ENCODE measurements around the gene CD24.
A peak's percentile ranks its signal among the peaks of the same experiment; 100 is the strongest.

CD24 gene

GRCh38 chr6:107019047-107019446 is 44.5 kb upstream of the CD24 start:
- H2BK5ac ChIP-seq (ENCODE audit: low read depth, low read length, poor library complexity, severe bottlenecking), result no peak overlapping the region
- no peak overlapping the region for H2BK12ac ChIP-seq (ENCODE audit: low read length in 2 of 2)
- H3K23ac ChIP-seq (ENCODE audit: low read length in 2 of 2), result no peak overlapping the region
- 96% methylated on average over 5 of the region's 5 CpGs for WGBS
- H3K4me2 ChIP-seq (ENCODE audit: low read length, poor library complexity, severe bottlenecking), result no peak overlapping the region
- no peak overlapping the region for H3K4ac ChIP-seq (ENCODE audit: low read depth in 1 of 2, low read length in 2 of 2)
- H2AFZ ChIP-seq (ENCODE audit: low read depth, low read length), result no peak overlapping the region
- no peak overlapping the region for H2BK120ac ChIP-seq (ENCODE audit: low read depth, low read length)
- DNase-seq, result no peak
- H2AK5ac ChIP-seq (ENCODE audit: low read length, severe bottlenecking), result no peak overlapping the region
- no peak overlapping the region for H2BK15ac ChIP-seq (ENCODE audit: low read depth, poor library complexity, severe bottlenecking)
- no peaks in the 10 kb centered on the region for H3K4me1 ChIP-seq (ENCODE audit: control insufficient read depth, insufficient read depth, low read depth, low read length)
- no peak overlapping the region for H3K14ac ChIP-seq (ENCODE audit: low read length in 2 of 2)
- H3K9me3 ChIP-seq (ENCODE audit: control insufficient read depth, low read length), result no peaks in the 10 kb centered on the region
- H3K9ac ChIP-seq (ENCODE audit: low read length), result no peak overlapping the region
- H3K27ac ChIP-seq (ENCODE audit: low read length, poor library complexity, severe bottlenecking), result no peak overlapping the region
- H4K8ac ChIP-seq (ENCODE audit: low read length), result no peak overlapping the region
- H4K91ac ChIP-seq (ENCODE audit: low read length), result no peak overlapping the region
- peaks cover 4 to 6% of the 10 kb centered on the region in 2 experiments for H3K27me3 ChIP-seq (ENCODE audit: control insufficient read depth in 1 of 2, insufficient read depth in 1 of 2, low read length in 2 of 2)
- H3K79me1 ChIP-seq (replicated peaks; ENCODE audit: low read length, poor library complexity, severe bottlenecking), result no peaks in the 10 kb centered on the region
- no peaks in the 10 kb centered on the region for H3K36me3 ChIP-seq (ENCODE audit: control insufficient read depth in 1 of 2, insufficient read depth in 2 of 2, low read depth in 1 of 2, low read length in 2 of 2)
- H3K18ac ChIP-seq (ENCODE audit: low read depth in 1 of 2, low read length in 2 of 2), result no peak overlapping the region
- H3K4me3 ChIP-seq (ENCODE audit: insufficient read depth in 1 of 2, low read depth in 1 of 2, low read length in 2 of 2), result no peak overlapping the region

- no peak overlapping the region for H2AFZ ChIP-seq (ENCODE audit: low read depth, low read length)
- H3K4me1 ChIP-seq (ENCODE audit: control insufficient read depth, insufficient read depth, low read depth, low read length), result no peaks in the 10 kb centered on the region
- H4K8ac ChIP-seq (ENCODE audit: low read length), result no peak overlapping the region
- no peak overlapping the region for H3K4me2 ChIP-seq (ENCODE audit: low read length, poor library complexity, severe bottlenecking)
- no peaks in the 10 kb centered on the region for H3K36me3 ChIP-seq (ENCODE audit: control insufficient read depth in 1 of 2, insufficient read depth in 2 of 2, low read depth in 1 of 2, low read length in 2 of 2)
- DNase-seq, result no peak
- H2BK120ac ChIP-seq (ENCODE audit: low read depth, low read length), result no peak overlapping the region
- no peak overlapping the region for H3K9ac ChIP-seq (ENCODE audit: low read length)
- no peak overlapping the region for H3K14ac ChIP-seq (ENCODE audit: low read length in 2 of 2)
- no peak overlapping the region for H2BK12ac ChIP-seq (ENCODE audit: low read length in 2 of 2)
- H3K4me3 ChIP-seq (ENCODE audit: insufficient read depth in 1 of 2, low read depth in 1 of 2, low read length in 2 of 2), result no peak overlapping the region
- no peak overlapping the region for H2BK5ac ChIP-seq (ENCODE audit: low read depth, low read length, poor library complexity, severe bottlenecking)
- no peak overlapping the region for H3K18ac ChIP-seq (ENCODE audit: low read depth in 1 of 2, low read length in 2 of 2)
- WGBS, result 88% methylated on average over 2 of the region's 2 CpGs
- H4K91ac ChIP-seq (ENCODE audit: low read length), result no peak overlapping the region
- no peak overlapping the region for H3K27ac ChIP-seq (ENCODE audit: low read length, poor library complexity, severe bottlenecking)
- H2BK15ac ChIP-seq (ENCODE audit: low read depth, poor library complexity, severe bottlenecking), result no peak overlapping the region
- no peaks in the 10 kb centered on the region for H3K9me3 ChIP-seq (ENCODE audit: control insufficient read depth, low read length)
- H3K23ac ChIP-seq (ENCODE audit: low read length in 2 of 2), result no peak overlapping the region
- H3K27me3 ChIP-seq (ENCODE audit: control insufficient read depth in 1 of 2, insufficient read depth in 1 of 2, low read length in 2 of 2), result peaks cover 5 to 14% of the 10 kb centered on the region in 2 experiments
- no peak overlapping the region for H3K4ac ChIP-seq (ENCODE audit: low read depth in 1 of 2, low read length in 2 of 2)
- H3K79me1 ChIP-seq (replicated peaks; ENCODE audit: low read length, poor library complexity, severe bottlenecking), result no peaks in the 10 kb centered on the region
- H2AK5ac ChIP-seq (ENCODE audit: low read length, severe bottlenecking), result no peak overlapping the region
These were observed 35.0 kb upstream of the CD24 start for GRCh38 chr6:107009499-107009898.

GRCh38 chr6:106997392-106998158 is 23.0 kb upstream of the CD24 start:
- Histone ChIP-seq H3K9ac (ENCODE audit: low read length) (peak overlapping the region; percentile 35), H2AK5ac (ENCODE audit: low read length, severe bottlenecking) (no peak overlapping the region), H3K27ac (ENCODE audit: low read length, poor library complexity, severe bottlenecking) (no peak overlapping the region), H3K9me3 (ENCODE audit: control insufficient read depth, low read length) (no peaks in the 10 kb centered on the region), H2BK120ac (ENCODE audit: low read depth, low read length) (no peak overlapping the region), H3K4me3 (ENCODE audit: insufficient read depth in 1 of 2, low read depth in 1 of 2, low read length in 2 of 2) (no peak overlapping the region), H2BK15ac (ENCODE audit: low read depth, poor library complexity, severe bottlenecking) (no peak overlapping the region), H3K4me1 (ENCODE audit: control insufficient read depth, insufficient read depth, low read depth, low read length) (peaks cover 2% of the 10 kb centered on the region), H3K79me1 (replicated peaks; ENCODE audit: low read length, poor library complexity, severe bottlenecking) (no peaks in the 10 kb centered on the region), H3K36me3 (ENCODE audit: control insufficient read depth in 1 of 2, insufficient read depth in 2 of 2, low read depth in 1 of 2, low read length in 2 of 2) (no peaks in the 10 kb centered on the region), H3K4ac (ENCODE audit: low read depth in 1 of 2, low read length in 2 of 2) (no peak overlapping the region), H4K91ac (ENCODE audit: low read length) (no peak overlapping the region), H2BK12ac (ENCODE audit: low read length in 2 of 2) (no peak overlapping the region), H3K27me3 (ENCODE audit: control insufficient read depth in 1 of 2, insufficient read depth in 1 of 2, low read length in 2 of 2) (peaks cover 0 to 3% of the 10 kb centered on the region in 2 experiments), H3K14ac (ENCODE audit: low read length in 2 of 2) (peak overlapping the region in 1 of 2 experiments; percentile 55), H2BK5ac (ENCODE audit: low read depth, low read length, poor library complexity, severe bottlenecking) (no peak overlapping the region), H3K4me2 (ENCODE audit: low read length, poor library complexity, severe bottlenecking) (no peak overlapping the region), H3K23ac (ENCODE audit: low read length in 2 of 2) (no peak overlapping the region), H2AFZ (ENCODE audit: low read depth, low read length) (no peak overlapping the region), H4K8ac (ENCODE audit: low read length) (peak overlapping the region; percentile 19), H3K18ac (ENCODE audit: low read depth in 1 of 2, low read length in 2 of 2) (no peak overlapping the region)
- 43% methylated on average over 8 of the region's 10 CpGs for WGBS
- peak; percentile 38 for DNase-seq

GRCh38 chr6:106995640-106996039 is 21.1 kb upstream of the CD24 start:
- DNase-seq, result no peak
- Histone ChIP-seq H3K4me2 (ENCODE audit: low read length, poor library complexity, severe bottlenecking) (no peak overlapping the region), H2AFZ (ENCODE audit: low read depth, low read length) (no peak overlapping the region), H3K36me3 (ENCODE audit: control insufficient read depth in 1 of 2, insufficient read depth in 2 of 2, low read depth in 1 of 2, low read length in 2 of 2) (no peaks in the 10 kb centered on the region), H3K79me1 (replicated peaks; ENCODE audit: low read length, poor library complexity, severe bottlenecking) (no peaks in the 10 kb centered on the region), H3K4ac (ENCODE audit: low read depth in 1 of 2, low read length in 2 of 2) (no peak overlapping the region), H3K4me1 (ENCODE audit: control insufficient read depth, insufficient read depth, low read depth, low read length) (peaks cover 2% of the 10 kb centered on the region), H3K9ac (ENCODE audit: low read length) (no peak overlapping the region), H2BK120ac (ENCODE audit: low read depth, low read length) (no peak overlapping the region), H3K14ac (ENCODE audit: low read length in 2 of 2) (no peak overlapping the region), H4K91ac (ENCODE audit: low read length) (no peak overlapping the region), H2AK5ac (ENCODE audit: low read length, severe bottlenecking) (no peak overlapping the region), H2BK15ac (ENCODE audit: low read depth, poor library complexity, severe bottlenecking) (no peak overlapping the region), H2BK12ac (ENCODE audit: low read length in 2 of 2) (no peak overlapping the region), H3K27me3 (ENCODE audit: control insufficient read depth in 1 of 2, insufficient read depth in 1 of 2, low read length in 2 of 2) (peaks cover 3 to 12% of the 10 kb centered on the region in 2 experiments), H3K4me3 (ENCODE audit: insufficient read depth in 1 of 2, low read depth in 1 of 2, low read length in 2 of 2) (no peak overlapping the region), H3K23ac (ENCODE audit: low read length in 2 of 2) (no peak overlapping the region), H3K18ac (ENCODE audit: low read depth in 1 of 2, low read length in 2 of 2) (no peak overlapping the region), H2BK5ac (ENCODE audit: low read depth, low read length, poor library complexity, severe bottlenecking) (no peak overlapping the region), H3K27ac (ENCODE audit: low read length, poor library complexity, severe bottlenecking) (no peak overlapping the region), H4K8ac (ENCODE audit: low read length) (no peak overlapping the region), H3K9me3 (ENCODE audit: control insufficient read depth, low read length) (no peaks in the 10 kb centered on the region)
- 87% methylated on average over 3 of the region's 3 CpGs for WGBS
